ENCODE data around the gene CDYL2. TPM values are rescaled to one million over a fixed set of nuclear protein-coding genes. Genes with fewer than 3 reads are reported as not detected.
A peak's percentile ranks its signal among the peaks of the same experiment; 100 is the strongest.
"Not testable (repeated sequence)": the region's sequence is repeated elsewhere in the genome, so short reads cannot be mapped to it uniquely, and the experiment has no call there.

Gene CDYL2
- total RNA-seq, 6 experiments from 2014 or later, result 15.4 to 22.5 (median 20.6) TPM

DNA sequence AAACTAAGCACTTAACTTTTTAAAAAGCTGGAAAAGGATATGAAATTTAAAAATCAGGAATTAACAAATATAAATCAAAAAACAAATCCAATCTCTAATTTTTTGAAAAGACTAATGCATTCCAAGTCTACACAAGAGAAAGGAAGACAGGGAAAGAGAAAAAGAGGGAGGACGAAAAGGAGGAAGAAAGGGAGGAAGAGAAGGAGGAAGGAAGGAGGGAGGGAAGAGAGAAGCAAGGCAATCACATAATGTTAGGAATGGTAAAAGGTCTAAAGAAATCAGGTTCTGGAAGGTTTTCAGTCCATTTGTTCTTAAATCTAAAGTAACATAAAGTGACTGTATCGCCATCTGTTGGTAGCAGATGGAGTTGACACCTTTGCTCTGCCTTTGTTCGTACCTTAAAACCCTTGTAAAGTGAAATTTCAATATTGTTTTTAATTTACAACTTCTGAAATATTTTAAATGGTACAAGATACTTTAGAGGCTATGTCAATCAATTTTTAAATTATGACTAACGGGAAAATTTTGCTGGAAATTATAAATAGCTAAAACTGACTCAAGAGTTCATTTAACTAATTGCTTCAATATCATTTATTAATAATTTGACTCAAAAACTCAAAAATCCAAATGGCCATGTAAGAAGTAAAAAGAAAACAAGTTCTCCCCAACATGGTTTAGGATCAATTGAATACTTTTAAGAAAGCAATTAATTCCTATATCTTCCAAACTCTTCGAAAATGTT is 20.4 kb upstream of the CDYL2 start:
- Mint-ChIP-seq H3K36me3 (ENCODE audit: low read depth) (no peaks in the 10 kb centered on the region), H3K27ac (no peak overlapping the region), H3K9me3 (no peaks in the 10 kb centered on the region), H3K4me3 (no peak overlapping the region), H3K27me3 (ENCODE audit: insufficient read depth) (peaks cover 6% of the 10 kb centered on the region; the same call in 1 of the 2 replicates), H3K4me1 (ENCODE audit: low read depth) (no peaks in the 10 kb centered on the region)
- peak; percentile 45 for DNase-seq
- TF ChIP-seq, protein P1, sequence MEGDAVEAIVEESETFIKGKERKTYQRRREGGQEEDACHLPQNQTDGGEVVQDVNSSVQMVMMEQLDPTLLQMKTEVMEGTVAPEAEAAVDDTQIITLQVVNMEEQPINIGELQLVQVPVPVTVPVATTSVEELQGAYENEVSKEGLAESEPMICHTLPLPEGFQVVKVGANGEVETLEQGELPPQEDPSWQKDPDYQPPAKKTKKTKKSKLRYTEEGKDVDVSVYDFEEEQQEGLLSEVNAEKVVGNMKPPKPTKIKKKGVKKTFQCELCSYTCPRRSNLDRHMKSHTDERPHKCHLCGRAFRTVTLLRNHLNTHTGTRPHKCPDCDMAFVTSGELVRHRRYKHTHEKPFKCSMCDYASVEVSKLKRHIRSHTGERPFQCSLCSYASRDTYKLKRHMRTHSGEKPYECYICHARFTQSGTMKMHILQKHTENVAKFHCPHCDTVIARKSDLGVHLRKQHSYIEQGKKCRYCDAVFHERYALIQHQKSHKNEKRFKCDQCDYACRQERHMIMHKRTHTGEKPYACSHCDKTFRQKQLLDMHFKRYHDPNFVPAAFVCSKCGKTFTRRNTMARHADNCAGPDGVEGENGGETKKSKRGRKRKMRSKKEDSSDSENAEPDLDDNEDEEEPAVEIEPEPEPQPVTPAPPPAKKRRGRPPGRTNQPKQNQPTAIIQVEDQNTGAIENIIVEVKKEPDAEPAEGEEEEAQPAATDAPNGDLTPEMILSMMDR (IDR thresholded peaks at IDR 0.05), result peak; percentile 90

- Mint-ChIP-seq H3K27me3 (ENCODE audit: insufficient read depth) (peaks cover 8% of the 10 kb centered on the region), H3K4me3 (no peak overlapping the region), H3K9me3 (no peaks in the 10 kb centered on the region), H3K27ac (no peak overlapping the region), H3K36me3 (ENCODE audit: low read depth) (no peaks in the 10 kb centered on the region), H3K4me1 (ENCODE audit: low read depth) (no peaks in the 10 kb centered on the region)
- TF ChIP-seq, protein P1 (IDR thresholded peaks at IDR 0.05), result no peak
- no peak for DNase-seq
These were observed 15.6 kb upstream of the CDYL2 start for GRCh38 chr16:80819988-80820387.

DNA sequence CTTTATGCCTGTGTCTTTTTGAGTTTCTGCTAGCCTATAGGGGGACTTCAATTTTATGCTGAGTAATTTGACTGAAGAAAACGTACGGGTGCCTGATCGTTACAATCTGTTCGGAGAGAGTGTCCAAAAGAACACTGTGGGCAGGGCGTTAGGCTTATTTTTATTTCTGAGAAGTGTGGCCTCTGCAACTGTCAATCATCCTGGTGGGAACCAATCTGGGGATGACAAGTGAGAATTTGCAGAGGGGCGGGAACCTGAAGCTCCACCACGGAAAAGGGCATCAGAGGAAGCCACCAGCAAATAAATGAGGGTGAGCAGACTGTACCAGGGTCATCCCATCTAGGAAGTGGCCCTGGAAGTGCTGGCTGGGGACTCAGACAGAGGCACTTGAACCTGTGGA is 12.0 kb upstream of the CDYL2 start:
- Mint-ChIP-seq H3K4me1 (ENCODE audit: low read depth) (no peaks in the 10 kb centered on the region), H3K4me3 (no peak overlapping the region), H3K27me3 (ENCODE audit: insufficient read depth) (peaks cover 10% of the 10 kb centered on the region), H3K36me3 (ENCODE audit: low read depth) (peaks cover 5% of the 10 kb centered on the region), H3K9me3 (peaks cover 4% of the 10 kb centered on the region; the same call in 1 of the 2 replicates), H3K27ac (no peak overlapping the region)
- DNase-seq, result no peak
- TF ChIP-seq, protein P1 (IDR thresholded peaks at IDR 0.05), result no peak

- DNase-seq; H3K36me3 Mint-ChIP-seq (ENCODE audit: low read depth); H3K4me3 Mint-ChIP-seq; H3K9me3 Mint-ChIP-seq; H3K4me1 Mint-ChIP-seq (ENCODE audit: low read depth); H3K27me3 Mint-ChIP-seq (ENCODE audit: insufficient read depth); H3K27ac Mint-ChIP-seq: not testable (repeated sequence)
These were observed 10.9 kb upstream of the CDYL2 start for GRCh38 chr16:80815278-80815677.

DNA sequence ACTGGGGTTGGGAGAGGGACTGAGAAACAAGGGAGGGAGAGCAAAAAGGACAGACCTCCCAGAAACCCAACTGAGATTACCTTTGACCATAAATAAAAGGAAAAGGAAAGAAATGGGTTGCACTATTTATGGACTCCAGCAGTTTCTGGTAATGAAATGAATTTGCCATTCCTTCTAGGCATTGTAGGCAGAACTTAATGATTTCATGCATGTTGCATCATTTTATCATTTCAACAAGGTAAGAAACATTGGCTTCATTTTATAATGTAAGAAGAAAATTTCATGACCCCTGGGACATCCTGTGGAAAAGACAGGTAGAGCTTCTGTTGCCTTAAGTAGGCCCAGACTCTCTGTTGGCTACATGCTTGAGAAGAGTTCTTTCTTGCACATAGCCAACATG is 8.2 kb upstream of the CDYL2 start:
- H3K27me3 Mint-ChIP-seq (ENCODE audit: insufficient read depth), result peaks cover 6% of the 10 kb centered on the region
- H3K27ac Mint-ChIP-seq, result no peak overlapping the region
- DNase-seq, result no peak
- TF ChIP-seq, protein P1 (IDR thresholded peaks at IDR 0.05), result no peak
- H3K4me1 Mint-ChIP-seq (ENCODE audit: low read depth), result peaks cover 1% of the 10 kb centered on the region
- H3K4me3 Mint-ChIP-seq, result no peak overlapping the region
- peaks cover 5% of the 10 kb centered on the region for H3K36me3 Mint-ChIP-seq (ENCODE audit: low read depth)
- H3K9me3 Mint-ChIP-seq, result peaks cover 4% of the 10 kb centered on the region; the same call in 1 of the 2 replicates

DNA sequence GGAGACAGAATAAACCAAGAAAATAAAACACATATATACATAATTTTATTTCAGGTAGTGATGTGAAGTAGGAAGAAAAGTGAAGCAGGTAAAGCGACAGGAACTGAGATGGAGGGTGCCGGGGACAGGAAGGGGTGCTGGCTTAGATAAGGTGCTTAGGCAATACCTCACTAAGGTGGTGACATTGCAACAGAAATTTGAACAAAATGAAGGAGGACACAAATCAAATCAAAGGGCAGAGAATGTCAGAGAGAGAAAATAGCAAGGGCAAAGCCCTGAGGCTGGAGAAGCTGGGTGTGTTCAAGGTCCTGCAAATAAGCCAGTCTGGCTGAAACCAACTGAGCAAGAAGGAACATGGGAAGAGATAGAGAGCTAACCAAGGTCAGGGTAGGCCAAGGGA is 5.0 kb upstream of the CDYL2 start:
- TF ChIP-seq, protein P1 (IDR thresholded peaks at IDR 0.05), result no peak
- no peak overlapping the region for H3K4me3 Mint-ChIP-seq
- H3K36me3 Mint-ChIP-seq (ENCODE audit: low read depth), result peaks cover 5% of the 10 kb centered on the region
- peaks cover 4% of the 10 kb centered on the region; the same call in 1 of the 2 replicates for H3K9me3 Mint-ChIP-seq
- no peak overlapping the region for H3K27ac Mint-ChIP-seq
- DNase-seq, result no peak
- peaks cover 2% of the 10 kb centered on the region for H3K27me3 Mint-ChIP-seq (ENCODE audit: insufficient read depth)
- H3K4me1 Mint-ChIP-seq (ENCODE audit: low read depth), result peaks cover 20% of the 10 kb centered on the region

Data from HFFc6 (cell line).